GM13977 (cell line): Measurements from ENCODE around the gene GLDC.

Source experiments
- DNase-seq: peaks from one replicate; pipeline ENCODE4 v3.0.0; 2012; ENCODE audit warnings: low spot score
- CTCF ChIP-seq: IDR thresholded peaks from 2 replicates; pipeline ENCODE4 v1.5.1; 2012; ENCODE audit warnings: mild to moderate bottlenecking, control low read depth; ENCODE audit not compliant: insufficient read depth; ENCODE audit errors: extremely low read depth, missing control alignments
- in situ Hi-C: fragments of 300-500 bp; cut with MboI; formaldehyde crosslinking; loops from one replicate; pipeline ENCODE4 v1.12.0; 2022; ENCODE audit warnings: low sequenced_read_pairs, low pct_unique_long_range_greater_than_20kb, mixed read lengths, inconsistent platforms; ENCODE audit not compliant: unreplicated experiment

GLDC gene

GRCh38 chr9:6667080-6667479, 21.6 kb upstream of the GLDC start:
- no peak for TF ChIP-seq CTCF
- in situ Hi-C loops = no loop called here

GRCh38 chr9:6665628-6666027, 20.1 kb upstream of the GLDC start:
- no peak for DNase-seq
- no peak for TF ChIP-seq CTCF
- in situ Hi-C loops = no loop called here

More at GRCh38 chr9:6667080-6667479, 21.6 kb upstream of the GLDC start:
- DNase-seq = no peak

- in situ Hi-C loops = no loop called here
- no peak for TF ChIP-seq CTCF
- no peak for DNase-seq
Measured at GRCh38 chr9:6664204-6664680, 18.7 kb upstream of the GLDC start.

- TF ChIP-seq CTCF = no peak
- no peak for DNase-seq
- in situ Hi-C loops = no loop called here
Measured at GRCh38 chr9:6660512-6660911, 15.0 kb upstream of the GLDC start.

- DNase-seq = no peak
- no peak for TF ChIP-seq CTCF
- in situ Hi-C loops = no loop called here
Measured at GRCh38 chr9:6658628-6659353, 13.3 kb upstream of the GLDC start.

GRCh38 chr9:6656614-6657300, 11.2 kb upstream of the GLDC start:
- in situ Hi-C loops = no loop called here
- no peak for DNase-seq
- no peak for TF ChIP-seq CTCF
